Thyroid gland (tissue), 4 donors: ENCODE results near the gene AGTRAP. TPM values are rescaled to one million over a fixed set of nuclear protein-coding genes. Genes with fewer than 3 reads are reported as not detected.
A peak's percentile ranks its signal among the peaks of the same experiment; 100 is the strongest.

Source experiments
- DNase-seq, 2 donors: peaks; one replicate each; pipeline ENCODE4 v3.0.0-alpha.2; 2019
- H3K27ac ChIP-seq, 3 donors: fragments of 200-600 bp; sonication (generic); 1 replicate in 2 of 3; 2 replicates in 1 of 3; pipeline ENCODE4 v1.5.1; 2016 to 2019; ENCODE audit warnings: mild to moderate bottlenecking in 1 of 3, moderate library complexity in 1 of 3
- H3K27me3 ChIP-seq: fragments of 200-600 bp; sonication (generic); one replicate; pipeline ENCODE4 v1.5.1; 2019
- H3K36me3 ChIP-seq, 2 donors: fragments of 200-600 bp; sonication (generic); one replicate each; pipeline ENCODE4 v1.5.1; 2016 to 2019
- H3K4me1 ChIP-seq, 2 donors: fragments of 200-600 bp; sonication (generic); one replicate each; pipeline ENCODE4 v1.5.1; 2017 to 2019
- H3K4me3 ChIP-seq, 3 donors: fragments of 200-600 bp; sonication (generic); replicated peaks in 1 of 3; 1 replicate in 2 of 3; 2 replicates in 1 of 3; pipeline ENCODE4 v1.5.1; 2016; ENCODE audit warnings: mild to moderate bottlenecking in 1 of 3
- H3K9me3 ChIP-seq: fragments of 200-600 bp; sonication (generic); one replicate; pipeline ENCODE4 v1.5.1; 2017
- POLR2A ChIP-seq, 2 donors: fragments of 450-650 bp; IDR thresholded peaks; one replicate each; pipeline ENCODE4 v1.6.1; 2017; ENCODE audit warnings: antibody characterized with exemption in 2 of 2, mild to moderate bottlenecking in 2 of 2, moderate library complexity in 1 of 2
- WGBS, 2 donors: methylation state at CpG; one replicate each; pipeline ENCODE4 v1.1.5; 2017; 5-methylcytosine and 5-hydroxymethylcytosine counted together
- intact Hi-C: fragments of 100-400 bp; cut with DNase I; formaldehyde crosslinking; loops from one replicate; pipeline ENCODE4 v1.15.1; 2023
- total RNA-seq, 4 donors: library from RNA; depleted of rRNA; stranded (reverse); fragments of >200 nt; gene quantifications; one replicate each; pipeline ENCODE4 v1.2.3, GENCODE V29; 2016
- TF ChIP-seq, protein P1 (sequence below), 6 experiments: fragments of 200-600 bp in 3 of 6; fragments of 450-650 bp in 3 of 6; sonication (generic) in 3 of 6; IDR thresholded peaks; one replicate each; pipeline ENCODE4 v1.5.1; 2016 to 2019; ENCODE audit warnings: antibody characterized with exemption in 6 of 6, mild to moderate bottlenecking in 2 of 6, inconsistent platforms in 1 of 6, moderate library complexity in 1 of 6

The AGTRAP gene
- total RNA-seq, 4 donors from 2014 or later, result 35.6 to 72.4 (median 63.6) TPM

GRCh38 chr1:11784256-11784992 is 48.5 kb downstream of the AGTRAP start:
- TF ChIP-seq, protein P1, sequence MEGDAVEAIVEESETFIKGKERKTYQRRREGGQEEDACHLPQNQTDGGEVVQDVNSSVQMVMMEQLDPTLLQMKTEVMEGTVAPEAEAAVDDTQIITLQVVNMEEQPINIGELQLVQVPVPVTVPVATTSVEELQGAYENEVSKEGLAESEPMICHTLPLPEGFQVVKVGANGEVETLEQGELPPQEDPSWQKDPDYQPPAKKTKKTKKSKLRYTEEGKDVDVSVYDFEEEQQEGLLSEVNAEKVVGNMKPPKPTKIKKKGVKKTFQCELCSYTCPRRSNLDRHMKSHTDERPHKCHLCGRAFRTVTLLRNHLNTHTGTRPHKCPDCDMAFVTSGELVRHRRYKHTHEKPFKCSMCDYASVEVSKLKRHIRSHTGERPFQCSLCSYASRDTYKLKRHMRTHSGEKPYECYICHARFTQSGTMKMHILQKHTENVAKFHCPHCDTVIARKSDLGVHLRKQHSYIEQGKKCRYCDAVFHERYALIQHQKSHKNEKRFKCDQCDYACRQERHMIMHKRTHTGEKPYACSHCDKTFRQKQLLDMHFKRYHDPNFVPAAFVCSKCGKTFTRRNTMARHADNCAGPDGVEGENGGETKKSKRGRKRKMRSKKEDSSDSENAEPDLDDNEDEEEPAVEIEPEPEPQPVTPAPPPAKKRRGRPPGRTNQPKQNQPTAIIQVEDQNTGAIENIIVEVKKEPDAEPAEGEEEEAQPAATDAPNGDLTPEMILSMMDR (IDR thresholded peaks at IDR 0.05), result no peak
- TF ChIP-seq POLR2A (IDR thresholded peaks at IDR 0.05), result no peak
- H3K27ac ChIP-seq, result peak overlapping the region in 2 of 3 donors; percentile 5 to 97
- no peaks in the 10 kb centered on the region for H3K36me3 ChIP-seq
- no peak for DNase-seq
- H3K4me3 ChIP-seq, result no peak overlapping the region
- no peaks in the 10 kb centered on the region for H3K27me3 ChIP-seq
- no peaks in the 10 kb centered on the region for H3K9me3 ChIP-seq
- intact Hi-C loops, result no loop called here
- WGBS, 2 donors, result 46 to 76% methylated on average over 5 to 10 of the region's 21 CpGs
- H3K4me1 ChIP-seq, result peaks cover 43 to 54% of the 10 kb centered on the region in 2 donors

- peaks cover 51 to 61% of the 10 kb centered on the region in 2 donors for H3K4me1 ChIP-seq
- DNase-seq, result peak; percentile 76
- H3K27ac ChIP-seq, result peak overlapping the region; percentile 5 to 97 (median 14)
- H3K27me3 ChIP-seq, result no peaks in the 10 kb centered on the region
- no peak overlapping the region for H3K4me3 ChIP-seq
- intact Hi-C loops, result no loop called here
- H3K9me3 ChIP-seq, result no peaks in the 10 kb centered on the region
- peaks cover 0 to 2% of the 10 kb centered on the region in 2 donors for H3K36me3 ChIP-seq
- TF ChIP-seq, protein P1 (IDR thresholded peaks at IDR 0.05), result peak; percentile 36 to 81 (median 72)
- peak in 1 of 2 donors; percentile 12 for TF ChIP-seq POLR2A (IDR thresholded peaks at IDR 0.05)
- 0 to 25% methylated on average over 2 to 8 of the region's 30 CpGs for WGBS, 2 donors
Observed at GRCh38 chr1:11784993-11785769, 49.2 kb downstream of the AGTRAP start.

- peaks cover 57 to 71% of the 10 kb centered on the region in 2 donors for H3K4me1 ChIP-seq
- H3K27me3 ChIP-seq, result no peaks in the 10 kb centered on the region
- H3K27ac ChIP-seq, result peak overlapping the region; percentile 60 to 97 (median 97)
- TF ChIP-seq, protein P1 (IDR thresholded peaks at IDR 0.05), result no peak
- TF ChIP-seq POLR2A (IDR thresholded peaks at IDR 0.05), result no peak
- peaks cover 0 to 5% of the 10 kb centered on the region in 2 donors for H3K36me3 ChIP-seq
- no peak overlapping the region for H3K4me3 ChIP-seq
- peak; percentile 46 to 58 for DNase-seq
- 30 to 40% methylated on average over 5 of the region's 5 CpGs for WGBS, 2 donors
- H3K9me3 ChIP-seq, result no peaks in the 10 kb centered on the region
- intact Hi-C loops, result no loop called here
Observed at GRCh38 chr1:11786168-11786567, 50.2 kb downstream of the AGTRAP start.

- TF ChIP-seq, protein P1 (IDR thresholded peaks at IDR 0.05), result peak in 1 of 6 experiments; percentile 2
- TF ChIP-seq POLR2A (IDR thresholded peaks at IDR 0.05), result peak in 1 of 2 donors; percentile 46
- intact Hi-C loops, result no loop called here
- Histone ChIP-seq H3K27me3 (no peaks in the 10 kb centered on the region), H3K27ac (peak overlapping the region; percentile 78 to 97 (median 97)), H3K4me1 (peaks cover 60 to 83% of the 10 kb centered on the region in 2 donors), H3K9me3 (no peaks in the 10 kb centered on the region), H3K4me3 (no peak overlapping the region), H3K36me3 (peaks cover 0 to 12% of the 10 kb centered on the region in 2 donors)
- DNase-seq, result peak; percentile 94 to 95
- 3 to 22% methylated on average over 15 of the region's 16 CpGs for WGBS, 2 donors
Observed at GRCh38 chr1:11787251-11787803, 51.4 kb downstream of the AGTRAP start.
